ENCODE measurements around the gene CA5A.
"Not testable (repeated sequence)": the region's sequence is repeated elsewhere in the genome, so short reads cannot be mapped to it uniquely, and the experiment has no call there.

CA5A gene

GRCh38 chr16:87936375-87937230 is at the start of gene CA5A:
CA5A (minus strand) TSS chr16:87936529; CDS start chr16:87936450, 79 bp downstream.
- no peak for TF ChIP-seq CTCF (conservative IDR thresholded peaks at IDR 0.05; ENCODE audit: low read length)
- DNase-seq (ENCODE audit: low read depth): no peak
- no peak within 1 kb of the TSS for H3K4me3 ChIP-seq (ENCODE audit: low read length)

- DNase-seq (ENCODE audit: low read depth); H3K4me3 ChIP-seq (ENCODE audit: low read length): not testable (repeated sequence)
These were observed 49.2 kb upstream of the CA5A start for GRCh38 chr16:87985493-87985892.

GRCh38 chr16:87984632-87985267 is 48.4 kb upstream of the CA5A start:
- H3K4me3 ChIP-seq (ENCODE audit: low read length): no peak overlapping the region
- TF ChIP-seq CTCF (conservative IDR thresholded peaks at IDR 0.05; ENCODE audit: low read length): no peak
- DNase-seq (ENCODE audit: low read depth): no peak

- H3K4me3 ChIP-seq (ENCODE audit: low read length); DNase-seq (ENCODE audit: low read depth): not testable (repeated sequence)
These were observed 47.9 kb upstream of the CA5A start for GRCh38 chr16:87984180-87984579.

- DNase-seq (ENCODE audit: low read depth): peak; percentile 57
- not testable (repeated sequence) for H3K4me3 ChIP-seq (ENCODE audit: low read length)
These were observed 47.4 kb upstream of the CA5A start for GRCh38 chr16:87983737-87984097.

- not testable (repeated sequence) for H3K4me3 ChIP-seq (ENCODE audit: low read length)
- TF ChIP-seq CTCF (conservative IDR thresholded peaks at IDR 0.05; ENCODE audit: low read length): peak; percentile 55
- DNase-seq (ENCODE audit: low read depth): peak; percentile 20
These were observed 46.9 kb upstream of the CA5A start for GRCh38 chr16:87983072-87983736.

GRCh38 chr16:87982581-87983041 is 46.3 kb upstream of the CA5A start:
- TF ChIP-seq CTCF (conservative IDR thresholded peaks at IDR 0.05; ENCODE audit: low read length): no peak
- no peak for DNase-seq (ENCODE audit: low read depth)

GRCh38 chr16:87981376-87981775 is 45.0 kb upstream of the CA5A start:
- not testable (repeated sequence) for DNase-seq (ENCODE audit: low read depth); H3K4me3 ChIP-seq (ENCODE audit: low read length)

More at GRCh38 chr16:87982581-87983041, 46.3 kb upstream of the CA5A start:
- no peak overlapping the region for H3K4me3 ChIP-seq (ENCODE audit: low read length)

- not testable (repeated sequence) for H3K4me3 ChIP-seq (ENCODE audit: low read length); DNase-seq (ENCODE audit: low read depth)
These were observed 43.7 kb upstream of the CA5A start for GRCh38 chr16:87979911-87980630.

Measured in AG10803 (cell line).